ENCODE data around the gene OSTC. TPM values are rescaled to one million over a fixed set of nuclear protein-coding genes. Genes with fewer than 3 reads are reported as not detected.

OSTC gene
- polyA plus RNA-seq, 1 of the 3 experiments (the other 2 are of a cell fraction), result 107 TPM

GRCh38 chr4:108644237-108644636, 6.2 kb upstream of the OSTC start:
- no peak overlapping the region for H3K4me2 ChIP-seq
- CTCF ChIA-PET, result no interaction called here
- no peak for DNase-seq

GRCh38 chr4:108646706-108647105, 3.7 kb upstream of the OSTC start:
- no peak overlapping the region for H2AFZ ChIP-seq (ENCODE audit: low read depth)
- ChIA-PET CTCF (no interaction called here), POLR2A (no interaction called here)
- H3K9me3 ChIP-seq, result no peaks in the 10 kb centered on the region
- H3F3A ChIP-seq (replicated peaks; ENCODE audit: insufficient read depth), result peaks cover 30% of the 10 kb centered on the region
- H3K36me3 ChIP-seq (replicated peaks in 1 of 2; ENCODE audit: control insufficient read depth in 1 of 2, insufficient read depth in 2 of 2, low read length in 1 of 2), result no peaks in the 10 kb centered on the region
- TF ChIP-seq GABPA (IDR thresholded peaks at IDR 0.05; ENCODE audit: low read depth), result no peak
- no peak for DNase-seq
- H3K4me1 ChIP-seq (ENCODE audit: control insufficient read depth in 1 of 2, insufficient read depth in 2 of 2, low read depth in 1 of 2, low read length in 1 of 2), result peaks cover 4 to 21% of the 10 kb centered on the region in 2 experiments
- WGBS (ENCODE audit: low lambda C conversion rate), result 83% methylated on average over 3 of the region's 3 CpGs
- peaks cover 13% of the 10 kb centered on the region for H3K79me2 ChIP-seq (ENCODE audit: insufficient read depth)
- H3K27me3 ChIP-seq (ENCODE audit: insufficient read depth), result no peaks in the 10 kb centered on the region
- no peaks in the 10 kb centered on the region for H4K20me1 ChIP-seq (ENCODE audit: insufficient read depth)
- no peak overlapping the region for H3K27ac ChIP-seq (ENCODE audit: low read depth in 2 of 2, low read length in 1 of 2)
- no peaks in the 10 kb centered on the region for H3K9me2 ChIP-seq
- no peak overlapping the region for H3K4me3 ChIP-seq (ENCODE audit: low read depth in 2 of 2, low read length in 1 of 2)
- no peak overlapping the region for H3K9ac ChIP-seq
- H3K4me2 ChIP-seq, result no peak overlapping the region

More at GRCh38 chr4:108644237-108644636, 6.2 kb upstream of the OSTC start:
- TF ChIP-seq TCF12 (IDR thresholded peaks at IDR 0.05), result peak; percentile 35
- TF ChIP-seq YY1 (IDR thresholded peaks at IDR 0.05; ENCODE audit: low read depth), result no peak
- TF ChIP-seq, protein P1, sequence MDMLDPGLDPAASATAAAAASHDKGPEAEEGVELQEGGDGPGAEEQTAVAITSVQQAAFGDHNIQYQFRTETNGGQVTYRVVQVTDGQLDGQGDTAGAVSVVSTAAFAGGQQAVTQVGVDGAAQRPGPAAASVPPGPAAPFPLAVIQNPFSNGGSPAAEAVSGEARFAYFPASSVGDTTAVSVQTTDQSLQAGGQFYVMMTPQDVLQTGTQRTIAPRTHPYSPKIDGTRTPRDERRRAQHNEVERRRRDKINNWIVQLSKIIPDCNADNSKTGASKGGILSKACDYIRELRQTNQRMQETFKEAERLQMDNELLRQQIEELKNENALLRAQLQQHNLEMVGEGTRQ (IDR thresholded peaks at IDR 0.05; ENCODE audit: borderline replicate concordance, low read depth, low read length), result no peak
- TF ChIP-seq FOSL2 (IDR thresholded peaks at IDR 0.05; ENCODE audit: borderline replicate concordance, low read depth), result no peak
- TF ChIP-seq RCOR1 (IDR thresholded peaks at IDR 0.05; ENCODE audit: low read length), result no peak
- peak; percentile 70 for TF ChIP-seq PBX3 (IDR thresholded peaks at IDR 0.05)
- TF ChIP-seq JUND (IDR thresholded peaks at IDR 0.05), result peak; percentile 49
- TF ChIP-seq EP300 (IDR thresholded peaks at IDR 0.05; ENCODE audit: borderline replicate concordance in 1 of 2, low read depth in 1 of 2, low read length in 1 of 2), result peak in 1 of 2 experiments; percentile 42; a peak in 1 of 4 replicates
- no peak for TF ChIP-seq RFX5 (IDR thresholded peaks at IDR 0.05; ENCODE audit: low read length)
- no peak for TF ChIP-seq GABPA (IDR thresholded peaks at IDR 0.05; ENCODE audit: low read depth)
- peak; percentile 37; the same call in 1 of the 2 replicates for TF ChIP-seq TEAD4 (IDR thresholded peaks at IDR 0.05; ENCODE audit: borderline replicate concordance, insufficient read depth)
- no peaks in the 10 kb centered on the region for H3K36me3 ChIP-seq (replicated peaks in 1 of 2; ENCODE audit: control insufficient read depth in 1 of 2, insufficient read depth in 2 of 2, low read length in 1 of 2)
- no peak overlapping the region for H2AFZ ChIP-seq (ENCODE audit: low read depth)
- no peak overlapping the region for H3K4me3 ChIP-seq (ENCODE audit: low read depth in 2 of 2, low read length in 1 of 2)
- H3K9ac ChIP-seq, result no peak overlapping the region
- H4K20me1 ChIP-seq (ENCODE audit: insufficient read depth), result no peaks in the 10 kb centered on the region
- H3K9me3 ChIP-seq, result no peaks in the 10 kb centered on the region
- no peaks in the 10 kb centered on the region for H3K27me3 ChIP-seq (ENCODE audit: insufficient read depth)
- H3K9me2 ChIP-seq, result no peaks in the 10 kb centered on the region
- H3F3A ChIP-seq (replicated peaks; ENCODE audit: insufficient read depth), result peaks cover 19% of the 10 kb centered on the region
- POLR2A ChIA-PET, result no interaction called here
- 24% methylated on average over 1 of the region's 1 CpG for WGBS (ENCODE audit: low lambda C conversion rate)
- H3K27ac ChIP-seq (ENCODE audit: low read depth in 2 of 2, low read length in 1 of 2), result peak overlapping the region in 1 of 2 experiments; percentile 12; a peak in 2 of 4 replicates
- H3K79me2 ChIP-seq (ENCODE audit: insufficient read depth), result no peaks in the 10 kb centered on the region
- H3K4me1 ChIP-seq (ENCODE audit: control insufficient read depth in 1 of 2, insufficient read depth in 2 of 2, low read depth in 1 of 2, low read length in 1 of 2), result peaks cover 4 to 15% of the 10 kb centered on the region in 2 experiments; a peak in 3 of 4 replicates

Measured in SK-N-SH (cell line).